GM12873 (cell line): Measurements from ENCODE around the gene SNX11.

Experiments
- TF ChIP-seq, protein P1 (sequence below): IDR thresholded peaks from 2 replicates; pipeline ENCODE4 v1.5.1; 2012; ENCODE audit warnings: low read depth, mild to moderate bottlenecking, moderate library complexity, low read length, control low read depth; ENCODE audit not compliant: insufficient read depth; ENCODE audit errors: missing control alignments

SNX11 gene

DNA sequence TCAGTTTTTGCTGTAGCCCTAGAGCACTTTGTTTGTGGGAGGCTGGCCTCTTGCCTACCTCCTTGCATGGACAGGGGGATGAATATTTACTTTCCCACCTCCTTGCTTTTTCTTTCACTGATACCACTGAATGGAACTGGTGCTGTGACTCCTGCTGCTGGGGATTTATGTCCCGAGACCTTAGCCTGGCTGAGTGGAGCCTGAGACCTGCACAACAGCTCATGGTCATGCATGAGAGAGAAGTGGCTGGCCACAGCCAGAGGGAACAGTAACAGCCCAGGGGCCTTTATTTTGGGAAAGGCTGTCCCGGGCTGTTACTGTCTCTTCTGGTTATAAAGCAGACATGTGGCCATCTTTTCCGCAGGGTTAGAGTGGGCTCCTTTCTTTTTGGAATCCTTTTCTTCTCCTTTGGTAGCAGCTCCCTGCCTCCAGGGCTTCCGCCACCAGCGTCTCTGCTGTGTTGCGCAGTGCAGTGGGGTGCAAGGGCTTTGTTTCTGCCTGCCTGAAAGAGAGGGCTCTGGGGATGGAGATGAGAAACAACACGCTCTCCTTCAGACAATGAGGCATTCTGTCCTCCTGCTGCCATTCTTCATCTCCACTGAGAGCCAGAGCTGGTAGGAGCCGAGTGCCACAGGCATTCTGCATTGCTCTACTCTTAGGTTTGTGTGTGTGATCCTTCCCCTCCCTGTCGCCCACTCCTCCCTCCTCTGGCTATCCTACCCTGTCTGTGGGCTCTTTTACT, 14.5 kb downstream of the SNX11 start:
- TF ChIP-seq, protein P1, sequence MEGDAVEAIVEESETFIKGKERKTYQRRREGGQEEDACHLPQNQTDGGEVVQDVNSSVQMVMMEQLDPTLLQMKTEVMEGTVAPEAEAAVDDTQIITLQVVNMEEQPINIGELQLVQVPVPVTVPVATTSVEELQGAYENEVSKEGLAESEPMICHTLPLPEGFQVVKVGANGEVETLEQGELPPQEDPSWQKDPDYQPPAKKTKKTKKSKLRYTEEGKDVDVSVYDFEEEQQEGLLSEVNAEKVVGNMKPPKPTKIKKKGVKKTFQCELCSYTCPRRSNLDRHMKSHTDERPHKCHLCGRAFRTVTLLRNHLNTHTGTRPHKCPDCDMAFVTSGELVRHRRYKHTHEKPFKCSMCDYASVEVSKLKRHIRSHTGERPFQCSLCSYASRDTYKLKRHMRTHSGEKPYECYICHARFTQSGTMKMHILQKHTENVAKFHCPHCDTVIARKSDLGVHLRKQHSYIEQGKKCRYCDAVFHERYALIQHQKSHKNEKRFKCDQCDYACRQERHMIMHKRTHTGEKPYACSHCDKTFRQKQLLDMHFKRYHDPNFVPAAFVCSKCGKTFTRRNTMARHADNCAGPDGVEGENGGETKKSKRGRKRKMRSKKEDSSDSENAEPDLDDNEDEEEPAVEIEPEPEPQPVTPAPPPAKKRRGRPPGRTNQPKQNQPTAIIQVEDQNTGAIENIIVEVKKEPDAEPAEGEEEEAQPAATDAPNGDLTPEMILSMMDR, result no peak

GRCh38 chr17:48122665-48123045, 15.1 kb downstream of the SNX11 start:
- TF ChIP-seq, protein P1, result no peak

DNA sequence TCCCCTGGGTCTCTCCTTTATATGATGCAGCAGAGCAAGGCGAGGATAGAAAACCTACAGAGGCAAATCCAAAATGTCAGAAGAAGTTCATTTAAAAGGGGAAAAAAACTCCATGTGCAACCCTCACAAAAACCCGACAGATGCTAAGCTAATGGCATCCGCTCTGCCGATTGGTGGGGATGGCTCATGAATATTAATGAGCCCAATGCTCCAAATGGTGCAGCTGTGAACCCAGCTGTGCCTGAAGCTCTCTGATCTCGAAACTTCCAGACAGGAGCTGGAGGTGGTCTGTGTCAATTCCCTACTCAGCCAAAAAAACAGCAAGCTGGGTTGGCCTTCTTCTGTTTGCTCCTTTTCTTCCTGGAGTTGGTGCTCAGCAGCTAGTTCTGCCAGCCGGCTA, 15.5 kb downstream of the SNX11 start:
- TF ChIP-seq, protein P1, result no peak

DNA sequence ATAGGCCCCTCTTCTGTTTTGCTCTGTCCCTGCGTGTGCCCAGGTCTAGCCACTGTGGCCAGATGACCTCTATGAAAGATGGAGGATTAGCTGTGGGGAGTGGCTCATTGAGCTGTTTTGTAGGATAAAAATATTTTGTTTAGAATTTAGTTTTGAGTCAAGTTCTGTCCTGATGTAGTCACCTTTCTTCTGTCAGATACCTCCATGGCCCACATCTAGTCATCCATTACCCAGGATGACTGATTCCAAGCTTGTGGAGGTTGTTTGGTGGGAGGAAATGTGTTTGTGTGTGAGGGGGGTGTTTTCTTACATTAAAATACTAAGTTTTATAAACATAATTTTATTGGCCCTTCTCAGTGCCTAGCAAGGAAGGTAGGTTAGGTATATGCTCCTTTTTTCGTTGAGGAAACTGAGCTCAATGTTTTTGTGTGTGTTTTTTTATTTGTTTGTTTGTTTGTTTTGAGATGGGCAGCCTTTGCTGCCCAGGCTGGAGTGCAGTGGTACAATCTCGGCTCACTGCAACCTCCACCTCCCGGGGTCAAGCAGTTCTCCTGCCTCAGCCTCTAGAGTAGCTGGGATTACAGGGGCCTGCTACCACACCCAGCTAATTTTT, 16.3 kb downstream of the SNX11 start:
- TF ChIP-seq, protein P1, result no peak

- TF ChIP-seq, protein P1, result no peak
These were observed 18.4 kb downstream of the SNX11 start for GRCh38 chr17:48125829-48126531.

DNA sequence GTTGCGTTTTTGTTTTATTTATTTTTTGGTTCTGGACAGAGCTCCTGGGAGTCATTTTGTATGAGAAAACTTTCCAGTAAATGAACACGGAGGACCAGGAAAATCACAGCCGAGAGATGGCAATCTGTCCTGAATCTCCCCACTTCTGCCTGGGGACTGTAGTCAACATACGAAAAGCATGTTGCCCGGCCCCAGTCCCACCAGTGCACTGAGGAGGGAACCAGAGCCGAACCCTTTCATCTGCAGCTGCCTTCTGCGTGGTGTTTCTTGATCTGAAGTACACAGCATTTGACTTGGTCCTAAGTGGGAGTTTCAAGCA, 18.9 kb downstream of the SNX11 start:
- TF ChIP-seq, protein P1, result no peak

- TF ChIP-seq, protein P1, result no peak
These were observed 19.9 kb downstream of the SNX11 start for GRCh38 chr17:48127371-48128051.
